ENCODE results near the gene AP4S1.

GRCh38 chr14:31051023-31051422 lies 25.6 kb downstream of the AP4S1 start:
- TF ChIP-seq CTCF (IDR thresholded peaks at IDR 0.05): no peak
- no peak for TF ChIP-seq POLR2A (IDR thresholded peaks at IDR 0.05)

Measured in testis (tissue), 2 donors.